Measurements from ENCODE around the gene MKRN2.
"Not testable (repeated sequence)": the region's sequence is repeated elsewhere in the genome, so short reads cannot be mapped to it uniquely, and the experiment has no call there.

MKRN2 gene, protein sequence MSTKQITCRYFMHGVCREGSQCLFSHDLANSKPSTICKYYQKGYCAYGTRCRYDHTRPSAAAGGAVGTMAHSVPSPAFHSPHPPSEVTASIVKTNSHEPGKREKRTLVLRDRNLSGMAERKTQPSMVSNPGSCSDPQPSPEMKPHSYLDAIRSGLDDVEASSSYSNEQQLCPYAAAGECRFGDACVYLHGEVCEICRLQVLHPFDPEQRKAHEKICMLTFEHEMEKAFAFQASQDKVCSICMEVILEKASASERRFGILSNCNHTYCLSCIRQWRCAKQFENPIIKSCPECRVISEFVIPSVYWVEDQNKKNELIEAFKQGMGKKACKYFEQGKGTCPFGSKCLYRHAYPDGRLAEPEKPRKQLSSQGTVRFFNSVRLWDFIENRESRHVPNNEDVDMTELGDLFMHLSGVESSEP

DNA sequence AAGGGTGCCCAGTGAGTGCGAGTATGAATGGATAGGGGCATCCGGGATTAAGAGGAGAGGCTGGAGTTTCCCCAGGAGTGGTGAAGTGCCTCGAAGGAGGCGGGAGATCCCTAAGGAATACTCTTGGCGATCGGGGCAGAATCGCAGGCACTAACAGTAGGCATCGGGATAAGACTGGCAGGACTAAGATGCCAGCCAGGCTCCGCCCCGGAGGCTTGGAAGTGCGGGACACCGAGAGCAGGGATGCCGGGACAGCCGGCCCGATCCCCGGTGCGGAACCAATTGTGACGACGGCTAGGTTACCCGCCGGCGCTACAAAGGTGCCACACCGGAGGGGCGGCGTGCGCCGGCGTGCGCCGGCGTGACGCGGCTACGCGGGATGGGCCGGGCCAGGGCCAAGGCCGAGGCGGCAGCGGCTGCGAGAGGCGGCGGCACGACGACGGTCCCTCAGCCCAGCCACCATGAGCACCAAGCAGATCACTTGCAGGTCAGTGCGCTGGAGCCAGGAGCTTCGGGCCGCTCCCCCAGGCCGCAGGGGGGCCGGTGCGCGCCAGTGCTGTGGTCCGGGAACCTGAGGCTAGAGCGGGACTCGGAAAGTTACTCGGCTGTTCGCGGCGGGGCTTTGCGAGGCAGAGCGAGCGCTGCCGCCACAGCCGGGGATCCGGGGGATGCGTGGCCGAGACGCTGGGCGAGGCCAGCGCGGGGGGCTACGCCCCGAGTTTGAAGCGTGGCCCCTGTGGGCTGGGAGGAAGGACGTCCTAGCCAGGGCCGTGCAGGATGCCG is at the start of gene MKRN2:
Gene MKRN2 (plus strand): TSS at position 398 of the 783 bp plus-strand sequence. CDS start 64 bp downstream, at position 462.
- DNase-seq (ENCODE audit: low read depth in 2 of 2) = peak; percentile 74 to 77

DNA sequence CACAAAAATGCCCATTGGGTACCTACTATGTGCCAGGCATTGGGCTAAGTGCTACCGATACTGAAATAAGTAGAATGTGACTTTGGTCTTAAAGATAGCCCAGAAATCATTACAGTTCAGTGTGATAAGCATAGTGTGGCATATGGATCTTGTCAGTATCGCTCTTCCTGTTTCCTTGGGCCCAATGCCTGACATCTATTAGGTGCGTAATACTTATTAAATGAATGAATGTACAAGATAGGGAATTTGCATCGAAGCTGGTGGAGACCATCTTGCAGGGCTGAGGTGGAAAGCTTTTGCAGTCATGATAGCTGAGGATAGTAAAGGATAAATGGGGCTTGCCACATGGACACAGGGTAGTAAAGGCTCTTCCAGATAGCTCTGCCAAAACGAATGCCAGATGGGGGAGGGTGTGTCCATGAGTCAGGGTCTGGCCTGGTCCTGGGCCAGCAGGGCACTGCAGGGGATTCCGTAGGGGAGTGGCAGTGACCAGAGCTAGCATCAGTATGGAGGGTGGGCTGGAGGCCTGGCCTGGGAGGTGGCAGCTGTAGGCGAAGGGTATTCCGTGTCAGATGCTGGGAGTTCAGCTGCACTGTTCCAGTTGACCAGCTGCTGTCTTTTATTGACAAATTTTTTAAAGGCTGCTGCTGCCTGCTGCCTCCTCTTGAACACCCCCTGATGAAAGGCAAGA is 49.2 kb upstream of the MKRN2 start:
- DNase-seq (ENCODE audit: low read depth in 2 of 2) = no peak

DNA sequence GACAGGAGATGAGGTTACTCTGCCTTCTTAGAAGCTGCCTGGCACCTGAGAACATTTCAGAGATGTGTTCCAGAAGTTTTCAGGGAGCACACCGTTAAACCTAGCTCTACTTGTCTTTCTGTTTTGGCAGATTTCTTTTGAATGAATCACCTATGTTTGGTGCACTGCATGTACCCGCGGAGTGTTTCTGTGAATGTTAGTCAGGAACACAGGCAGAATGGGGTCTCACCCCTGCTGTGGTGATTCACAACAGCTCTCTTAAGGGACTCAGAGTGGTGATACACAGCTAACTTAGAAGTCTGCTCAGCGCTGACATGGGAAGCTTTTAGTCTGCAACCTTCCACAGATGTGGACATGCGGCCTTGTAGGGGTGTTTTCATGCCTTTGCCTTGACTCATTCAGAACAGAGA is 48.6 kb upstream of the MKRN2 start:
- DNase-seq (ENCODE audit: low read depth in 2 of 2) = no peak

DNA sequence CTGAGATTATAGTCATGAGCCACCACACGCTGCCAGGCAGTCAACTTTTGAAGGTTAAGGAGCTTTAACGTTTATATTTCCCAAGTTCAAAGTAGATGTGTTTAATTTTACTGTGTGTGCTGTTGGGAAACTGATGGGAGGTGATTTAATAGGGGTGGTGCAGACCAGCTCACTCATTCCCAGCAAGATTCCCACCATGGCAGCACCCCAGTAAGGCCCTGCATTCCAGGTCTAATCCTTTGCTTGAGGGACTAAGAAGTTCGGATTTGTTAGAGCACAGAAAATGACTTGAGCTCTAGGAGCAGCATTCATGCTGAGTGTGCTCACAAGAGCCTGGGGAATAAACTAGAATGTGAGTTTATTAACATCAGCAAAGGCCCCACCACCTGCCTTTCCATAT is 47.4 kb upstream of the MKRN2 start:
- no peak for DNase-seq (ENCODE audit: low read depth in 2 of 2)

DNA sequence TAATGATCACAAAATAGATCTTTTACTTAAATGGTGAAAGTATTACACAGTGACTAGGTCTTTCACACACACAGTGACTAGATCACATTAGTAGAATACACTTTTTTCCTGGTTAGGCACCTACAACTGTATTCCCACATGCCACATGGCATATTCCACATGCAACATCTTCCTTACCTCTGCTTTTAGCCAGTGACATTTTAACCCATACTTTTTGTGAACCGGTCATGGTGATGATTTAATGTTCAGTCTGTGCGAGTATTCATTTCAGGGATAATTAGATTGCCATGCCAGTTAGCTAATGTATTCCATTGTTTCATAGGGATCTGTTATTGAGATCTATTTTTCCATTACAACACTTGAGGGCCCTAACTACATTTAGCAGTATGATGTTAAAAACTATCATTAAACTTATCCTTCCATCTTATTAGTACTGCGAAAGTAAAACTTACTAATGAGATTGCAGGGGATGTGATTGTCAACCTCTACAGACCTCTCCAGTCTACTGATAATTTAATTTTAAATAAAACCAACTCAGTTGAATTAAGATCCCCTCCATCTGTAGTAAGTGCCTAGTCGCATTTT is 44.3 kb upstream of the MKRN2 start:
- no peak for DNase-seq (ENCODE audit: low read depth in 2 of 2)

DNA sequence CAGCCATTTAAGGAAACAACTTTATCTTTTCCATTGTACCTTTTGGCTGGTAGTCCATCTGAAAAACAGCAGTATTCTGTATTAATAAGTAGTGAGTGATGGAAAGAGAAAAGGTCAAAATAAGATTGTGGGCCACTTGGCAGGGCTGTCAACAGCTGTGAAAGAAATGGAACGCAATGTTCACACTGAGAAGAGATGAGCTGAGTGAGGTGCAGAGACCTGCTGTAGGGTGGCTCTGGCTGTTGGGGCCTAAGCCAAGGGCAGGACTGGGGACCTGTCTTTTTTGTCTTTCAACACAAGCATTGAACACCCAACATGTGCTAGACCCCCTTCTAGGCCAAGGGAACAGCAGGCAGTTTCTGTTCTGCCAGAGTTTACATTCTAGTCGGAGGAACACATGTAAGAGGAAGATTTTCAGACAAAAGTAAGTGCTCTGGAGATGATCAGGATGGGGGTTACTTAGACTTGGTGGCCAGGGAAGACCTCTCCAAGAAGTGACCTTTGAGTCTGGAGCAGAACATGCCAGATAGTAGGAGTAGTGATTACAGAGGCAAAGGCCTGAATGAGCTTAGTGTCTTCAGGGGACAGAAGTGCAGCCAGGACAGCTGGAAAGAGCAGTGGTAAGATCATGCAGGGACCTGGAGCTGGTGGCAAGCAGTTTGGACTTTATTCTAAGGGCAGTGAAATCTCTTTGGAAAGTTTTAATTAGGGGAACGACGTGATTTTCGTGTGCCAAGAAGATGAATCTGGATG is 43.0 kb upstream of the MKRN2 start:
- DNase-seq (ENCODE audit: low read depth in 2 of 2) = no peak

DNA sequence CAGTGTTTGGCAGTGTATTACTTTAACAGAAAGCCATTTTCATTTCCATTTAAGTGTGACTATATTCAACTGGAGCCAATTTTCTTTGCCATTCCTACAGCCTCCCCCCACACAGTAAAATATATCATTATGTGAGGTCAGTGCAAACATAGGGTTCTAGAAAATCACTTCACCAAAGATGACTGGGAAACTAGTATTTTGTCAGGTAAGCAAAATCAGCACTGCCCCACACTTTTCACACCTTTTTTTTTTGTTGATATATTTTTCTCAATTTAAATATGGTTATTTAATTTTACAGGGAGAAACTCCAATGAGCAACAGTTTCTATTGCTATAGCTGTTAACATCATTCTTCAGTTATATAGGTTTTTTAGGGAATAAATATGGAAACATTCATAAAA is 41.3 kb upstream of the MKRN2 start:
- no peak for DNase-seq (ENCODE audit: low read depth in 2 of 2)

DNA sequence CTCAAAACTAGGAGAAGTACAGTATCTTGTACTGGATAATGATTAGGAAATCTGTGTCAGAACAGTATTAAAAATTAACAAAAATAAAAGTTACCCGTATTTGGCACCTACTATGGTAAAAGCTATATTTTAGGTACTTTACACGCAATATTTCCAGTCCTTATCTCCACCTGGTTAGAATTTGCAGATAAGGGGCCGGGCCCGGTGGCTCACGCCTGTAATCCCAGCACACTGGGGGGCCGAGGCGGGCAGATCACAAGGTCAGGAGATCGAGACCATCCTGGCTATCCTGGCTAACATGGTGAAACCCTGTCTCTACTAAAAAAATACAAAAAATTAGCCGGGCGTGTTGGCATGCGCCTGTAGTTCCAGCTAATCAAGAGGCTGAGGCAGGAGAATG is 40.0 kb upstream of the MKRN2 start:
- DNase-seq (ENCODE audit: low read depth in 2 of 2) = no peak

DNA sequence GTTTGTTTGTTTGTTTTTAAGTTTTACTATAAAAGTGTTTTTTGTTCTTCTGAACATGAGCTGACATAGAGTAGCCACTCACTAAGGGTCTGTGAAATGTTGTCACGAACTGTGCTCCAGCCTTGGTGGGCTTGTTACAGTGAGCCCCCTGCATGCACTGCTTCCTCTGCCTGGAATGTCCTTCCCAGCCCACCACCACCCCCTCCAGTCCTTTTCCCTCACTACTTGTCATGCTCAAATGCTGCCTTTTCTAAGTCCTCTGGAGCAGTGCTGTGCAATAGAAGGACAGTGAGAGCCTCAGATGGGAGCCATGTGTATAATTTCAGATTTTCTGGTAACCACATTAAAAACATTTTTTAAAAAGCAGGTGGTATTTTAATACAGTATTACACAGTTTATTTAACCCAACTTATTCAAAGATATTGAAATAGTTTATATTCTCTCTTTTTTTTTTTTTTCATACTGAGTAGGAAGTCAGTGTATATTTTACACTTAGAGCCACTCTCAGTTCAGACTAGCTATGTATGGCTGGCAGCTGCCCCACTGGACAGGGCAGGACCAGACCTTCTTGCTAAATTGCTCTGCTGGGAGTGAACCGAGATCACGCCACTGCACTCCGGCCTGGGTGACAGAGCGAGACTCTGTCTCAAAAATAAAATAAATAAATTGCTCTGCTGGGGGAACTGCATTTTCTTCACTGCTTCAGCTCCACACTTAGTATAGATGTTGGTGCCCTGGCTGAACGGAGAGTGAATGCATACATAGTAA is 38.4 kb upstream of the MKRN2 start:
- DNase-seq (ENCODE audit: low read depth in 2 of 2) = no peak

DNA sequence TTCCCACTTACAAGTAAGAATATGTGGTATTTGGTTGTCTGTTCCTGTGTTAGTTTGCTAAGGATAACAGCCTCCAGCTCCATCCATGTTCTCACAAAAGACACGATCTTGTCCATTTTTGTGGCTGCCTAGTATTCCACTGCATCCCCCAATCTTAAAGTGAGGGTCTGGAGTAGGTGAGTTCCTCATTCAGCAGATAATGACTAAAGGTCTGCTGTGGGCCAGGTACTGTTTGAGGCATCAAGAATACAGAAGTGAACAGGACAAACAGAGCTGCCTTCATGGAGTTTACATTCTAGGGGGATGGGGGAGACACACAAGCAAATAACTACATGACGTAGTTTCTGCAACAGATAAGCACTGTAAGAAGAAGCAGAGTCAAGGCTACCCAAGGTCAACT is 35.9 kb upstream of the MKRN2 start:
- no peak for DNase-seq (ENCODE audit: low read depth in 2 of 2)

DNA sequence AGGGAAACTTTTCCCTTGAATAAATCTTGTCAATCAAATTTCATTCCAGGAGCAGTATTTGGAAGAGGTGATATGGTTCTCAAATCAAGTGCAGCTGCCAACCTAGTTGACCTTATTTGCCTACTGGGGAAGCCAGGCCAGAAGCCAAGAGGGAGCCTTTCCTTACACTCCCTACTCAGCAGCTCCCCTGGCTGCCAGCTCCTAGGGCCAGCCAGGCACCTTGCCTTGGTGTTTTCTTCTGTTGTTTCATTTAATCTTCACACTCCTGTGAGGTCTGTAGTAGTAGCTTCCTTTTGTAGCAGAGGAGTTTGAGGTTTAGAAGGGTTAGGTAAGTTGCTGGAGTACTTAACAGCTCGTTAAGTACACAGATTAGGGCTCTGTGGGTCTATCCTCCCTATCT is 34.2 kb upstream of the MKRN2 start:
- DNase-seq (ENCODE audit: low read depth in 2 of 2) = no peak

DNA sequence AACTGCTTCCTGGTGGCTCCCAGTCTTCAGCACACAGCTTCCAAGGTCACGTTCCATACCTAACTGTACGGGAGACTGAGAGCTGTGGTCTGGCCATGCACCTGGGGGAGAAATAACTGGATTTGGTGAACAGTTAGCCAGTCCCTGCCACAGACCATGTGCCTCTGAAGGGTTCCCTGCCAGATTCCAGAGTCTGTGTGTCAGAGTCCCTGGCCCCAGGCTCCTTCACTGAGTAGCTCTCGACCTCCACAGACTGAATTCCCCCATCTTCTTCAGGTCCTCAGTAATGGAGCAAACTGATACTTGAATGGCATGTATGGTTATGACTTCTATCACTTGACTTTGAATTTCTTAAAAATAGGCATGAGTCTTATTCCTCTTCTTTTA is 29.1 kb upstream of the MKRN2 start:
- no peak for DNase-seq (ENCODE audit: low read depth in 2 of 2)

DNA sequence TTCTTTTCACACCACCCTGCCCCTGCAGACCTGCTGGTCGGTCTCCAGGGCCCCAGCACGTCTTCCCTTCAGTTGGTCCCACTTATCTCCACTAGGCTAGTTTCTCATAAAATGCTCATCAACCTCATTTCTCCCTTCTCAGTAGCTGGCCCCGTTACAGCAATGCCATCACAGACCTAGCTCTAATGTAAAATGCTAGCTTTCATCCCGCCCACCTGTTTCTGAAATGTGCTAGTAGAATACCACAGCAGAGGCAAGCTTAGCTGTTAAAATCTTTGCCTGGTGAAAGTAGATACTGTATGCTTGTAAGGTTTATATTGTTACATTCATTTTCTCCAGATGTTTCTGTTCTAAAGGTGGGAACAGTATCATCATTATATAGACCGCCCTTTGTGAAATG is 24.7 kb upstream of the MKRN2 start:
- DNase-seq (ENCODE audit: low read depth in 2 of 2) = no peak

DNA sequence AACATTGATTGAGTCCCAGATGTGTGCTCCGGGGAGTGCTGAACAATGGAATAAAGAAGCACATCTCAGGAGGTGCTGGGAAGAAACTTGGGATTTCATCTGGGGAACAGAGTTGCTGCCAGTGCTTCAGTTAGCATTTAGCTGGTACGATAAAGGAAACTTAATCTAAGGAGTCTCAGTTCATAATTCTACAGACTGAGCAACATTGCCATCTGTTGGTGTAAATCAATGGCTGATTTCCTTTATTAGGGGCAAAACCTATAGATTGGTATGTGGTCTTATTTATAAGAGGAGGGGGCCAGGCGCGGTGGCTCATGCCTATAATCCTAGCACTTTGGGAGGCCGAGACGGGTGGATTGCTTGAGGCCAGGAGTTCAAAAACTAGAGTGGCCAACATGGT is 20.5 kb upstream of the MKRN2 start:
- no peak for DNase-seq (ENCODE audit: low read depth in 2 of 2)

DNA sequence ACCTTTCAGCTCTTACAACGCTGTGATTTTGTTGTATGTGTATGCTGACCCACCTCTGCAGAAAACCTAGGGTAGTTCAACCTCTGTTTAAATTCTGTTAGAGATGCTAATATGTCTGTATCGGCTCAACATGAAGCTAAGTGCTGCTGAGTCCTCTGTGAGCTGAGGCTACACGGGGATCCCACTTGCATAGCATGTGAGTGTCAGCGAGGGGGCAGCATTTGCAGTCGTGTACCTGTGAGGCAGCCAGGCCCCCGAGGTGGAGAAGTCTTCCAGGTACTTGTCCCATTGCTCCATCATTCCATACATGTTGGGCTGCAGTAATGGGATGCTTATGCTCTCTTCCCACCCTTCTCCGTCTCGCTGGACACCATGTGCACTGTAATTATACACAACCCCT is 15.3 kb upstream of the MKRN2 start:
- DNase-seq (ENCODE audit: low read depth in 2 of 2) = no peak

DNA sequence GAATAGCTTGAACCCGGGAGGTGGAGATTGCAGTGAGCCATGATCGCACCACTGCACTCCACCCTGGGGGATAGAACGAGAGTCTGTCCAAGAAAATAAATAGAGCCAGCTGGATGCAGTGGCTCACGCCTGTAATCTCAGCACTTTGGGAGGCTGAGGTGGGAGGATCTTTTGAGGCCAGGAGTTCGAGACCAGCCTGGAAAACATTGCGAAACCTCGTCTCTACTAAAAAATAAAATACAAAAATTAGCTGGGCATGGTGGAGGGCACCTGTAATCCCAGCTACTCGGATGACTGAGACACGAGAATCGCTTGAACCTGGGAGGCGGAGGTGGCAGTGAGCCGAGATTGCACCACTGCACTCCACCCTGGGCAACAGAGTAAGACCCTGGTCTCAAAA is 13.4 kb upstream of the MKRN2 start:
- DNase-seq (ENCODE audit: low read depth in 2 of 2) = not testable (repeated sequence)

DNA sequence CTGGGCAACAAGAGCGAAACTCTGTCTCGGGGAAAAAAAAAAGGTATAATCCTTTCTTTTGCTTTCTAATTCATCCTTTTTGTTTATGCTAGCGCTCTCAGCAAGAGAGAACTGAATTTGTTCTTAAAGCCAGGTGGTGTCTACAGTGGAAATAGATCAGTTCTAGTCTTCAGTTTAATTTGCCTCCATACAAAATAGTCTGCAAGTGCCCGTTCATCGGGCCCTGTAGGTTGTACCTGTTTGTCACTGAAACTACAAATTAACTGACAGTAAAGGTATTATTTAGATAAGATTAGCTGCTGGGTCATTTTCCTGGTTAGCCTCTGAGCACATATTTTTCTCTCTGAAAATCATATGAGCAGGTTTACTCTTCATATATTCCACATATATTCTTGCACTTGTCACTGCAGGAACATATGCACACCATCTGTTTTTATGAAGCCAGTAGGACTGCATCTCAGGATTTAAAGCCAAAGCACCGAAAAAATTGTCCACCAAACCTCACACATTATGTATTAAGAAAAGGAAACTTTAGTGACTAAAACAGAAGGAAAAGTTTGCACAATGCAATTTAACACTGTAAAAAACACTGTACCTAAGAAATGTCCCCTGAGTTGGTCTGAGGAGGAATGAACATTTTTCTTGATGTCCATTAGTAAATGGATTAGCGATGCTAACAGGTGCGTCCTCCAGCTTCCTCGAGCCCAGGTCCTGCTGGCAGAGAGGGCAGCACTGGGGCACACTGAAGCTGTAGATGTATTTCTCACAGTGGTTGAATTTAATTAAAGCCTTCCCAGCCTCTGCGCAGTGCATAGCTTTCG is 12.0 kb upstream of the MKRN2 start:
- DNase-seq (ENCODE audit: low read depth in 2 of 2) = no peak

DNA sequence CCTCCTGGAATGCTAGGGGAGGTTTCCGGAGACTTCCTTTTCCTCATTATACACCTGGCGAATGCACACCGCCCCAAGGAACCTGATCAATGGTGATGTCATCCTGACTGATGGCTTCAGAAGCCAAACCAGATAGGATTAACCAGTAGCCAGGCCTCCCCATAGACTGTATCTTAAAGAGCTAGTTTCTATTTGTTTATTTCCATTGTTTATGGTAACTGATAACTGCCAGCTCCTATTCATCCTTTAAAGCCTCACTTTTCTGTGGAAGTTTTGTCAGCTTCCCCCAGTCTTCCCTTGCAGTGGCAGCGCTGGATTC is 11.5 kb upstream of the MKRN2 start, which contains the start of gene MKRN2OS:
Gene MKRN2OS (minus strand): TSS at position 27 of the 319 bp plus-strand sequence. CDS start 35 bp downstream, outside the sequence.
- DNase-seq (ENCODE audit: low read depth in 2 of 2) = no peak

DNA sequence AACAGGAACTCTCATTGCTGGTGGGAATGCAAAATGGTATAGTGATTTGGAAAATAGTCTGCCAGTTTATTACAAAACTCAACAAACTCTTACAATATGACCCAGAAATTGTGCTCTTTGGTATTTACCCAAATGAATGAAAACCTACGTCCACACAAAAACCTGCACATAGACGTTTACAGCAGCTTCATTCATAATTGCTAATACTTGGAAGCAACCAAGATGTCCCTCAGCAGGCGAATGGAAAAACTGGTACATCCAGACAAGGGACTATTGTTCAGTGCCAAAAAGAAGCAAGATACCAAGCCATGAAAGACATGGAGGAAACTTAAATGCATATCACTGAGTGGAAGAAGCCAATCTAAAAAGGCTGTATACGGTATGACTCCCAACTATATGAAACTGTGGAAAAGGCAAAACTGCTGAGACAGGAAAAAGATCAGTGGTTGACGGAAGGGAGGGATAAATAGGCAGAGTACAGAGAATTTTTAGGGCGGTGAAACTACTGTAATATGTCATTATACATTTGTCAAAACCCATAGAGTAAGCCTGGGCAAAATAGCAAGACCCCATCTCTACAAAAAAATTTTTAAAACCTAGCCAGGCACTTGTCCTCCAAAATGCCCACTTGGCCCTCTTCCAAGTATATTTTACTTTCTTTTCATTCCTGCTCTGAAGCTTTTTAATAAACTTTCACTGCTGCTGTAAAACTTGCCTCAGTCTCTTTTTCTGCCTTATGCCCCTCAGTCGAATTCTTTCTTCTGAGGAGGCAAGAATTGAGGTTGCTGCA is 6.7 kb upstream of the MKRN2 start:
- DNase-seq (ENCODE audit: low read depth in 2 of 2) = no peak

Data from stimulated activated CD8-positive, alpha-beta memory T cell treated with anti-CD3 and anti-CD28 coated beads, Interleukin-2, amount 100 ng/mL, for 1 hour (primary cell).